Stomach smooth muscle (tissue), 2 donors: Measurements from ENCODE around the gene ZBTB40.

Experiments
- H3K27ac ChIP-seq: one replicate; pipeline ENCODE4 v1.7.0; 2013; ENCODE audit warnings: mild to moderate bottlenecking, low read length, inconsistent platforms
- H3K27me3 ChIP-seq, 2 donors: one replicate each; pipeline ENCODE4 v1.7.0; 2013; ENCODE audit warnings: low read length in 2 of 2; ENCODE audit not compliant: insufficient read depth in 2 of 2, control insufficient read depth in 1 of 2
- H3K36me3 ChIP-seq, 2 donors: one replicate each; pipeline ENCODE4 v1.7.0; 2013; ENCODE audit warnings: low read length in 2 of 2; ENCODE audit not compliant: control insufficient read depth in 2 of 2, insufficient read depth in 2 of 2
- H3K4me1 ChIP-seq: one replicate; pipeline ENCODE4 v1.7.0; 2013; ENCODE audit warnings: low read length; ENCODE audit not compliant: control insufficient read depth, insufficient read depth
- H3K4me3 ChIP-seq, 2 donors: one replicate each; pipeline ENCODE4 v1.7.0; 2013; ENCODE audit warnings: low read length in 2 of 2
- H3K9ac ChIP-seq, 2 donors: one replicate each; pipeline ENCODE4 v1.7.0; 2013; ENCODE audit warnings: low read length in 2 of 2, mild to moderate bottlenecking in 1 of 2
- H3K9me3 ChIP-seq, 2 donors: one replicate each; pipeline ENCODE4 v1.7.0; 2013; ENCODE audit warnings: low read length in 2 of 2; ENCODE audit not compliant: control insufficient read depth in 2 of 2
- donor health status: healthy.
- donor health status: Pancreatic carcinoma.

ZBTB40 gene

GRCh38 chr1:22465671-22466070 lies 14.0 kb downstream of the ZBTB40 start:
- H3K4me3 ChIP-seq = no peak overlapping the region
- H3K4me1 ChIP-seq = peaks cover 5% of the 10 kb centered on the region
- H3K27ac ChIP-seq = no peak overlapping the region

DNA sequence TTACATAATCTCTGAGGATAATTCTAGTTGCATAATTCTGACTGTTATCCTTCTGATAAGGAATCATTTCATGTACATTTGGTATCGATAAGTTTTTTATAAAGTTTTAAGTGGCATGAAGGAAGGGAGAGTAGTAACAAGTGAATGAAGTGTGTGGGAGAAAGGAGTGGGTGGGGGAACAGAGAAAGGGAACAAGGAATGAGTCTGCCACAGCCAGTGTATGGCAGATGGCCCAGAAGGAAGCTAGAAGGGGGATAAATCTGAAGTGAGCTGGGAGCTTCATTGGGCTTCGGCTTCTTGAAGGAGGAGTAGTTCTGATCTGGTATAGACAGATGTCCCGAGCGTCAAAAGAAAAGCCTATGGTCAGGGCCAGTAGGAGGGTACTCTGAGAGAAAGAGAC lies 18.6 kb downstream of the ZBTB40 start:
- Histone ChIP-seq H3K27ac (no peak overlapping the region), H3K4me1 (peaks cover 21% of the 10 kb centered on the region), H3K9me3 (no peaks in the 10 kb centered on the region), H3K27me3 (no peaks in the 10 kb centered on the region), H3K4me3 (no peak overlapping the region), H3K36me3 (no peaks in the 10 kb centered on the region), H3K9ac (no peak overlapping the region)

More at GRCh38 chr1:22465671-22466070, 14.0 kb downstream of the ZBTB40 start:
- no peaks in the 10 kb centered on the region for H3K9me3 ChIP-seq
- H3K27me3 ChIP-seq = no peaks in the 10 kb centered on the region
- no peaks in the 10 kb centered on the region for H3K36me3 ChIP-seq
- H3K9ac ChIP-seq = no peak overlapping the region

DNA sequence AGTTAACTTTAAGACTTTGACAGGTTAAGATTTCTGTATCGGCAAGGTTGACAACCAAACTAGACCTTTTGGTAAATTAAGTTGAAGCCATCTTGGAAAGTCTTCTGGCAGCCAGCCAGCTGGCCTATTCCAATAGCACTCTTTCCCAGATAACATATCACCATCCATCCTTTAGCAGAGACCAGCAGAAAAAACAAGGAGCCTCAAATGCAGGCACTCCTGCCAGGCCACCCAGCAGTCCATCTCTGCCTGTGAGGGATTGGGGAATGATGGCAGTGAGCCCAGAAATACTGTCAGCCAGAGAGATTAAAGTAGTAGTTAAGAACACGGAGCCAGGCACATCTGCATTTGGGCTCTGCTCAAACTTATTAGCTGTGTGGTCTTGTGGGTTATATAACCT lies 19.4 kb downstream of the ZBTB40 start:
- no peaks in the 10 kb centered on the region for H3K36me3 ChIP-seq
- H3K27ac ChIP-seq = no peak overlapping the region
- H3K9ac ChIP-seq = no peak overlapping the region
- H3K4me3 ChIP-seq = no peak overlapping the region
- H3K4me1 ChIP-seq = peaks cover 21% of the 10 kb centered on the region
- no peaks in the 10 kb centered on the region for H3K9me3 ChIP-seq
- H3K27me3 ChIP-seq = no peaks in the 10 kb centered on the region

- no peak overlapping the region for H3K27ac ChIP-seq
- H3K4me1 ChIP-seq = peaks cover 21% of the 10 kb centered on the region
- no peak overlapping the region for H3K4me3 ChIP-seq
- no peaks in the 10 kb centered on the region for H3K36me3 ChIP-seq
- no peak overlapping the region for H3K9ac ChIP-seq
- no peaks in the 10 kb centered on the region for H3K27me3 ChIP-seq
- no peaks in the 10 kb centered on the region for H3K9me3 ChIP-seq
These were observed 20.0 kb downstream of the ZBTB40 start for GRCh38 chr1:22471610-22472009.

GRCh38 chr1:22472596-22472995 lies 20.9 kb downstream of the ZBTB40 start:
- H3K4me1 ChIP-seq = peaks cover 21% of the 10 kb centered on the region
- H3K9ac ChIP-seq = no peak overlapping the region
- no peaks in the 10 kb centered on the region for H3K36me3 ChIP-seq
- no peak overlapping the region for H3K4me3 ChIP-seq
- H3K9me3 ChIP-seq = no peaks in the 10 kb centered on the region
- no peak overlapping the region for H3K27ac ChIP-seq
- H3K27me3 ChIP-seq = no peaks in the 10 kb centered on the region

- no peak overlapping the region for H3K9ac ChIP-seq
- H3K27ac ChIP-seq = no peak overlapping the region
- H3K36me3 ChIP-seq = no peaks in the 10 kb centered on the region
- no peaks in the 10 kb centered on the region for H3K9me3 ChIP-seq
- no peaks in the 10 kb centered on the region for H3K27me3 ChIP-seq
- H3K4me1 ChIP-seq = peaks cover 21% of the 10 kb centered on the region
- H3K4me3 ChIP-seq = no peak overlapping the region
These were observed 22.3 kb downstream of the ZBTB40 start for GRCh38 chr1:22473952-22474351.

- Histone ChIP-seq H3K27ac (no peak overlapping the region), H3K4me3 (no peak overlapping the region), H3K9me3 (no peaks in the 10 kb centered on the region), H3K27me3 (no peaks in the 10 kb centered on the region), H3K4me1 (peaks cover 8% of the 10 kb centered on the region), H3K36me3 (no peaks in the 10 kb centered on the region), H3K9ac (no peak overlapping the region)
These were observed 24.9 kb downstream of the ZBTB40 start for GRCh38 chr1:22476566-22476965.

DNA sequence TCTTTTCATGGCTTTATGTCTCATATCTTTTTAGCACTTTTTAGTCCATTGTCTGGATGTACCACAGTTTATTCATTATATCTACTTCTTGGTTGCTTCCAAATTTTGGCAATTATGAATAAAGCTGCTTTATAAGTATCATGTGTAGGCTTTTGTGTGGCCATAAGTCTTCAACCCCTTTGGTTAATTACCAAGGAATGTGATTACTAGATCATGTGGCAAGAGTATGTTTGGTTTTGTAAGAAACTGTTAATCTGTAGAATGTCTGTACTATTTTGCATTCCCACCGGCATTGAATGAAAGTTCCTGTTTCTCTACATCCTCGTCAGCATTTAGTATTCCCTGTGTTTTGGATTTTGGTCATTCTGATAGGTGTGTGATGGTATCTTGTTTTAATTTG lies 31.5 kb downstream of the ZBTB40 start:
- Histone ChIP-seq H3K4me1 (no peaks in the 10 kb centered on the region), H3K9me3 (no peaks in the 10 kb centered on the region), H3K27ac (no peak overlapping the region), H3K27me3 (no peaks in the 10 kb centered on the region), H3K36me3 (no peaks in the 10 kb centered on the region), H3K4me3 (no peak overlapping the region), H3K9ac (no peak overlapping the region)

DNA sequence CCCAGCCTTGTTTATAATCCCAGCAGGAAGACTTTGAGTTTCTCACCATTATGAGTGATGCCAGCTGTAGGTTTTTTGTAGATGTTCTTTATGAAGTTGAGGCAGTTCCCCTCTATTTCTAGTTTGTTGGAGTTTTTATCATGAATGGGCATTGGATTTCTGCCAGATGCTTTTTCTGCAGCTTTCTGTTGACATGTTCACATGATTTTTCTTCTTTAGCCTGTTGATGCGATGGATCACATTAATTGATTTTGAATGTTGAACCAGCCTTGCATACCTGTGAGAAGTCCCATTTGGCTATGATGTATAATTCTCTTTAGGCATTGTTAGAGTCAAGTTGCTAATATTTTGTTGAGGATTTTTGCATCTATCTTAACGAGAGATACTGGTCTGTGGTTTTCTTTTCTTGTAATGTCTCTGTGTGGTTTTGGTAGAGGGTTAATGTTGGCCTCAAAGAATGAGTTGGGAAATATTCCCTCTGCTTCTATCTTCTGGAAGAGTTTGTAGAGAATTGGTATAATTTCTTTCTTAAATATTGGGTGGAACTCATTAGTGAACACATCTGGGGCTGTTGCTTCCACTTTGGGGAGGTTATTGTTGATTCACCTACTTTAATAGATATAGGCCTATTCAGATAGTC lies 33.2 kb downstream of the ZBTB40 start:
- Histone ChIP-seq H3K27ac (no peak overlapping the region), H3K9me3 (no peaks in the 10 kb centered on the region), H3K4me1 (no peaks in the 10 kb centered on the region), H3K36me3 (no peaks in the 10 kb centered on the region), H3K27me3 (no peaks in the 10 kb centered on the region), H3K9ac (no peak overlapping the region), H3K4me3 (no peak overlapping the region)

DNA sequence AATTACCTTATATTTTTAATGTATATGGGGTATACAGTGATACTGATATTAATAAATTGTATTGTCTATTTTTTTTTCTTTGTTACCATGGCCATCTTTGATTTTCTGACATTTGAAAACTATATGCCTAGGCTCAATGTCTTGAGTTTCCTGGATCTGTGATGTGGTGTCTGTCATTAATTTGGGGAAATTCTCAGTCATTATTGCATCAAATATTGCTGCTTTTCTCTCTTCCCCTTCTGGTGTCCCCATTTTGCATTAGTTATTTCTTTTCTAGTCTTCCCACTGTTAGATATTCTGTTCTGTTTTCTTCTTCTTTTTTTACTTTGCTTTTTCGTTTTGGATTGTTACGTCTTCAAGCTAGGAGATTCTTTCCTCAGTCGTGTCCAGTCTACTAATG lies 33.8 kb downstream of the ZBTB40 start:
- H3K4me1 ChIP-seq = no peaks in the 10 kb centered on the region
- H3K36me3 ChIP-seq = peaks cover 4 to 6% of the 10 kb centered on the region in 2 donors
- no peak overlapping the region for H3K27ac ChIP-seq
- no peaks in the 10 kb centered on the region for H3K27me3 ChIP-seq
- no peak overlapping the region for H3K9ac ChIP-seq
- H3K9me3 ChIP-seq = no peaks in the 10 kb centered on the region
- H3K4me3 ChIP-seq = no peak overlapping the region

GRCh38 chr1:22487781-22488180 lies 36.1 kb downstream of the ZBTB40 start:
- H3K9ac ChIP-seq = no peak overlapping the region
- H3K27ac ChIP-seq = no peak overlapping the region
- no peak overlapping the region for H3K4me3 ChIP-seq
- H3K36me3 ChIP-seq = peaks cover 8% of the 10 kb centered on the region in 2 donors
- H3K9me3 ChIP-seq = no peaks in the 10 kb centered on the region
- no peaks in the 10 kb centered on the region for H3K27me3 ChIP-seq
- no peaks in the 10 kb centered on the region for H3K4me1 ChIP-seq
